Spleen (tissue), 11 donors: Measurements from ENCODE around the gene GAB1. TPM values are rescaled to one million over a fixed set of nuclear protein-coding genes. Genes with fewer than 3 reads are reported as not detected.
A peak's percentile ranks its signal among the peaks of the same experiment; 100 is the strongest.

Experiments used
- DNase-seq: peaks from one replicate; pipeline ENCODE4 v3.0.0-alpha.2; 2020
- H3K27ac ChIP-seq, 8 donors: fragments of 200-600 bp; sonication (generic) in 7 of 8; 1 replicate in 4 of 8; 2 replicates in 4 of 8; pipeline versions ENCODE4 v1.5.0 to v1.8.0; 2016 to 2021; ENCODE audit warnings: inconsistent platforms in 4 of 8, mild to moderate bottlenecking in 4 of 8, moderate library complexity in 1 of 8
- H3K27me3 ChIP-seq, 7 donors: fragments of 200-600 bp; sonication (generic) in 6 of 7; replicated peaks in 1 of 7; 1 replicate in 4 of 7; 2 replicates in 3 of 7; pipeline versions ENCODE4 v1.5.0 to v1.8.0; 2016 to 2021; ENCODE audit warnings: inconsistent platforms in 3 of 7, mild to moderate bottlenecking in 1 of 7
- H3K36me3 ChIP-seq, 6 donors: fragments of 200-600 bp; sonication (generic) in 5 of 6; 1 replicate in 4 of 6; 2 replicates in 2 of 6; pipeline versions ENCODE4 v1.5.0 to v1.8.0; 2016 to 2021; ENCODE audit warnings: inconsistent platforms in 2 of 6
- H3K4me1 ChIP-seq, 6 donors: fragments of 200-600 bp; sonication (generic) in 5 of 6; 1 replicate in 3 of 6; 2 replicates in 3 of 6; pipeline versions ENCODE4 v1.5.0 to v1.8.0; 2016 to 2021; ENCODE audit warnings: inconsistent platforms in 3 of 6
- H3K4me3 ChIP-seq, 8 donors: fragments of 200-600 bp; sonication (generic) in 7 of 8; 1 replicate in 4 of 8; 2 replicates in 4 of 8; pipeline versions ENCODE4 v1.5.0 to v1.8.0; 2016 to 2021; ENCODE audit warnings: inconsistent platforms in 4 of 8, mild to moderate bottlenecking in 4 of 8, moderate library complexity in 2 of 8
- H3K9me3 ChIP-seq, 8 donors: fragments of 200-600 bp; sonication (generic) in 7 of 8; 1 replicate in 4 of 8; 2 replicates in 4 of 8; pipeline versions ENCODE4 v1.5.0 to v1.8.0; 2016 to 2021; ENCODE audit warnings: inconsistent platforms in 4 of 8
- CTCF ChIP-seq, 11 experiments: fragments of 200-600 bp in 7 of 11; fragments of 450-650 bp in 4 of 11; sonication (generic) in 4 of 11; IDR thresholded peaks in 8 of 11; conservative IDR thresholded peaks in 3 of 11; 1 replicate in 7 of 11; 2 replicates in 4 of 11; pipeline versions ENCODE4 v1.4.0 to v1.8.0; 2016 to 2021; ENCODE audit warnings: antibody characterized with exemption in 11 of 11, inconsistent platforms in 4 of 11, mild to moderate bottlenecking in 1 of 11
- POLR2A ChIP-seq, 3 donors: fragments of 450-650 bp; IDR thresholded peaks; one replicate each; pipeline ENCODE4 v1.5.1; 2017; ENCODE audit warnings: antibody characterized with exemption in 3 of 3, mild to moderate bottlenecking in 1 of 3
- POLR2AphosphoS5 ChIP-seq, 3 donors: sonication (generic); formaldehyde crosslinking; IDR thresholded peaks; one replicate each; pipeline ENCODE4 v1.5.1; 2017; ENCODE audit warnings: antibody characterized with exemption in 3 of 3
- WGBS, 5 donors: extraction: QIAGEN DNeasy Blood & Tissue Kit in 3 of 5; methylation state at CpG; one replicate each; pipeline versions ENCODE4 v1.1.5 to v1.1.7; 2013 to 2018; 5-methylcytosine and 5-hydroxymethylcytosine counted together
- intact Hi-C: fragments of 100-400 bp; cut with DNase I; formaldehyde crosslinking; loops from one replicate; pipeline ENCODE4 v1.15.0; 2023; ENCODE audit warnings: low total_unique reads
- polyA plus RNA-seq, 3 donors: library from polyadenylated mRNA; stranded (reverse); fragments of 200-250 nt; gene quantifications; one replicate each; pipeline ENCODE4 v1.2.1, GENCODE V29; 2013
- total RNA-seq, 7 donors: library from RNA; depleted of rRNA in 3 of 7; stranded (reverse); fragments of >200 nt in 3 of 7; fragmentation: NEBNext Ultra II Directional in 4 of 7; extraction: Animal tissue kit (Norgen Biotek cat#: 25700) in 4 of 7; gene quantifications; one replicate each; pipeline versions ENCODE4 v1.1.0 to v1.2.1, GENCODE V29; 2016 to 2021
- donor health status: healthy with polysubstance abuse.
- donor health status: DM: no; HTN: no; CAD: no; lungs with moderate emphysema.
- donor health status: DM: no; HTN: no; CAD: no.
- donor health status: Bipolar disorder and iron deficiency.
- donor health status: healthy.
- donor health status: DM: no; HTN: no; CAD: no.
- donor health status: DM: yes; HTN: yes; CAD: no.

Gene GAB1
- total and polyA plus RNA-seq, 10 donors = 1.6 to 53.6 (median 23.8) TPM

- no peak overlapping the region for H3K27ac ChIP-seq
- no peak for DNase-seq
- peak overlapping the region in 2 of 8 donors; percentile 97 to 98 for H3K4me3 ChIP-seq
- WGBS, 5 donors = 74 to 94% (median 87%) methylated on average over 2 of the region's 2 CpGs
- TF ChIP-seq CTCF (IDR thresholded peaks at IDR 0.05 in 8 of 11, conservative IDR thresholded peaks at IDR 0.05 in 3 of 11) (no peak), POLR2A (IDR thresholded peaks at IDR 0.05) (no peak), POLR2AphosphoS5 (IDR thresholded peaks at IDR 0.05) (no peak)
- peaks cover 0 to 58% (median 20%) of the 10 kb centered on the region in 6 donors for H3K4me1 ChIP-seq
- intact Hi-C loops = loop anchor here (10.0 kb wide), 1 partner anchor 155 kb away; the partner anchor contains the start of gene USP38
- no peaks in the 10 kb centered on the region for H3K9me3 ChIP-seq
- H3K36me3 ChIP-seq = no peaks in the 10 kb centered on the region
- H3K27me3 ChIP-seq = peaks cover 0 to 31% (median 0%) of the 10 kb centered on the region in 7 donors
These were observed 2.8 kb downstream of the GAB1 start for GRCh38 chr4:143339497-143339896.

GRCh38 chr4:143341186-143341755 is 4.6 kb downstream of the GAB1 start:
- WGBS, 5 donors = 84 to 99% (median 90%) methylated on average over 2 of the region's 2 CpGs
- no peak for TF ChIP-seq POLR2A (IDR thresholded peaks at IDR 0.05)
- no peak for TF ChIP-seq POLR2AphosphoS5 (IDR thresholded peaks at IDR 0.05)
- no peak for TF ChIP-seq CTCF (IDR thresholded peaks at IDR 0.05 in 8 of 11, conservative IDR thresholded peaks at IDR 0.05 in 3 of 11)
- Histone ChIP-seq H3K4me1 (peaks cover 0 to 46% (median 18%) of the 10 kb centered on the region in 6 donors), H3K36me3 (no peaks in the 10 kb centered on the region), H3K9me3 (no peaks in the 10 kb centered on the region), H3K4me3 (no peak overlapping the region), H3K27me3 (peaks cover 0 to 16% (median 0%) of the 10 kb centered on the region in 7 donors), H3K27ac (no peak overlapping the region)
- intact Hi-C loops = no loop called here
- no peak for DNase-seq

GRCh38 chr4:143343276-143343831 is 6.7 kb downstream of the GAB1 start:
- Histone ChIP-seq H3K27ac (no peak overlapping the region), H3K27me3 (no peaks in the 10 kb centered on the region), H3K9me3 (no peaks in the 10 kb centered on the region), H3K4me1 (peaks cover 0 to 32% (median 10%) of the 10 kb centered on the region in 6 donors), H3K36me3 (no peaks in the 10 kb centered on the region), H3K4me3 (no peak overlapping the region)
- 91 to 97% (median 96%) methylated on average over 3 of the region's 3 CpGs for WGBS, 5 donors
- no peak for DNase-seq
- TF ChIP-seq POLR2AphosphoS5 (IDR thresholded peaks at IDR 0.05) = no peak
- no peak for TF ChIP-seq CTCF (IDR thresholded peaks at IDR 0.05 in 8 of 11, conservative IDR thresholded peaks at IDR 0.05 in 3 of 11)
- TF ChIP-seq POLR2A (IDR thresholded peaks at IDR 0.05) = no peak
- intact Hi-C loops = no loop called here

- H3K27me3 ChIP-seq = no peaks in the 10 kb centered on the region
- no peak overlapping the region for H3K4me3 ChIP-seq
- H3K4me1 ChIP-seq = peaks cover 0 to 25% (median 7%) of the 10 kb centered on the region in 6 donors
- intact Hi-C loops = no loop called here
- H3K36me3 ChIP-seq = no peaks in the 10 kb centered on the region
- 83 to 97% (median 90%) methylated on average over 7 of the region's 7 CpGs for WGBS, 5 donors
- no peak overlapping the region for H3K27ac ChIP-seq
- H3K9me3 ChIP-seq = no peaks in the 10 kb centered on the region
- TF ChIP-seq CTCF (IDR thresholded peaks at IDR 0.05 in 8 of 11, conservative IDR thresholded peaks at IDR 0.05 in 3 of 11) (no peak), POLR2A (IDR thresholded peaks at IDR 0.05) (no peak), POLR2AphosphoS5 (IDR thresholded peaks at IDR 0.05) (no peak)
- no peak for DNase-seq
These were observed 7.4 kb downstream of the GAB1 start for GRCh38 chr4:143344041-143344440.
